ENCODE measurements around the gene UBE2O.

UBE2O gene

DNA sequence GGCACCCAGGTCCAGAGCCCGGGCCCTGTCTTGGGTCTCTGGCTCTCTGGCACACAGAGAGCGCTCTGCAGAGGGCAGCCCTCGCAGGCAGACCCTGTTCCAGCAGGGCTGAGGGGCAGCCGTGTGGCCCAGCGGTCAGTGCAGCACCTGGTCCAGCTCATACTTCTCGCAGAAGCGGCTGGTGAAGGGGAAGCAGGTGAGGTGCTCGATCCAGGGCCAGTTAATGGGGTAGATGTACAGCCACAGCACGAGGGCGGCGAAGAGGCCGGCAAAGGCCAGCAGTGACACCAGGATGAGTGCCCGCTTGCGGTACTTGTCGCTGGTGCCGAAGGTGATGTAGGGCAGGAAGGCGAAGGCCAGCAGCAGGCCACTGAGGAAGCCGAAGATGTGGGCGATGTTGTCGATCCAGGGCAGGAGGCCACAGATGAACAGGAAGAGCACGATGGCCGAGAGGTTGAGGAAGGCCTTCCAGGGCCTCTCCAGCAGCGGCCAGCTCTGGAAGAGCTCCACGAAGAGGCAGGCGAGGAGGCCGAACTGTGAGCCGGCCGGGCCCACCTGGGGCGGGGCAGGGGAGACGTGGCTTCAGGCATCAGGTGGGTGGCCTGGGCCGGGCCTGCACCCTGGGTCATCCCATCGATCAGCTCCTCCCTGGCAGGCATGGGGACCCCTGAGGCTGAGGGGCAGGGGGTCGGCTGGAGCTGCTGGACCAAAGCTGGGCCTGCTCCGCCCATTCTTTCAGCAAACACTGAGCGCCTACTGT lies 18.7 kb upstream of the UBE2O start:
- no peak overlapping the region for H3K9ac ChIP-seq (ENCODE audit: low read depth, low read length)
- H3K4me2 ChIP-seq (ENCODE audit: low read length), result no peak overlapping the region
- no peak overlapping the region for H3K4me3 ChIP-seq (ENCODE audit: low read length)

DNA sequence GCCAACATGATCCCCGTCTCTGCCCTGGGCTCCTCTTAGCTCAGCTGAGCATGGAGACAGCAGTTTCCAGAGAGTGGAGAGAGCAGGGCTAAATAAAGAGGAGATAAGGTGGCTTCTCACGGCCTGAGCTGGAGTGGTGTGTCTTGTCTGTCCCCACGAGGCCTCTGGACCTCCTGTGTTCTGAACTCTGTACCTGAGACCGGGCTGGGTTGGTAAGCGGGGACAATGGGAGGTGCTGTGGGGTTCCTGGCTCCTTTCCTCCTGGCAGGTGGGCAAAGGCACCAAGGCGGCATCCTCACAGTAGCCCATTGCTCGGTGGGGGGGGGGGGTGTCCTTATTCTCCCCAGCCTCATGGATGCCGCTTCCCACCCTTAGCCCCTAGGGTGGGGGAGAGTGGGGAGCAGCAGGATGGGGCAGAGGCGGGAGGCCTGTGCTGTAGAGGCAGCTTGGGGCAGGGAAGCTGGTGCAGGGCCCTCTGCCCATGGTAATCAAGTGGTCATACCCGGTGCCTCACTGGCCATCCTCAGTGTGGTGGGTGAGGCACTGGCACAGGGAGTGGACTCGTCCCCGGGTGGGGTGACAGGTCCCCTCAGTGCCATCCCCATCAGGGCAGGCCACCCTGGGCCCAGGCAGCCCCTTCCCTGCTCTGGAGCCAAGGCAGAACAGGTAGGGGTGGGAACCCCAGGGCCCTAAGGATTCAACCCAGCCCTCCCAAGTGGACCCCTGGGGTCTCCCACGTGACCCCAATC lies 17.2 kb upstream of the UBE2O start:
- H3K27me3 ChIP-seq (ENCODE audit: control insufficient read depth, insufficient read depth, low read length), result no peaks in the 10 kb centered on the region
- no peaks in the 10 kb centered on the region for H3K4me1 ChIP-seq (ENCODE audit: control insufficient read depth, insufficient read depth, low read length)
- peaks cover 10% of the 10 kb centered on the region for H3K36me3 ChIP-seq (ENCODE audit: insufficient read depth, low read length)
- H3K9me3 ChIP-seq (replicated peaks; ENCODE audit: low read length), result no peaks in the 10 kb centered on the region
- no peak overlapping the region for H3K4me3 ChIP-seq (ENCODE audit: low read length)
- H3K9ac ChIP-seq (ENCODE audit: low read depth, low read length), result no peak overlapping the region
- H3K4me2 ChIP-seq (ENCODE audit: low read length), result no peak overlapping the region

More for the DNA sequence above, 18.7 kb upstream of the UBE2O start:
- no peaks in the 10 kb centered on the region for H3K4me1 ChIP-seq (ENCODE audit: control insufficient read depth, insufficient read depth, low read length)
- peaks cover 10% of the 10 kb centered on the region for H3K36me3 ChIP-seq (ENCODE audit: insufficient read depth, low read length)
- H3K9me3 ChIP-seq (replicated peaks; ENCODE audit: low read length), result no peaks in the 10 kb centered on the region
- no peaks in the 10 kb centered on the region for H3K27me3 ChIP-seq (ENCODE audit: control insufficient read depth, insufficient read depth, low read length)

GRCh38 chr17:76469076-76469990 lies 16.4 kb upstream of the UBE2O start:
- Histone ChIP-seq H3K4me1 (ENCODE audit: control insufficient read depth, insufficient read depth, low read length) (no peaks in the 10 kb centered on the region), H3K9ac (ENCODE audit: low read depth, low read length) (no peak overlapping the region), H3K4me3 (ENCODE audit: low read length) (no peak overlapping the region), H3K4me2 (ENCODE audit: low read length) (no peak overlapping the region), H3K36me3 (ENCODE audit: insufficient read depth, low read length) (peaks cover 10% of the 10 kb centered on the region), H3K9me3 (replicated peaks; ENCODE audit: low read length) (no peaks in the 10 kb centered on the region), H3K27me3 (ENCODE audit: control insufficient read depth, insufficient read depth, low read length) (no peaks in the 10 kb centered on the region)

DNA sequence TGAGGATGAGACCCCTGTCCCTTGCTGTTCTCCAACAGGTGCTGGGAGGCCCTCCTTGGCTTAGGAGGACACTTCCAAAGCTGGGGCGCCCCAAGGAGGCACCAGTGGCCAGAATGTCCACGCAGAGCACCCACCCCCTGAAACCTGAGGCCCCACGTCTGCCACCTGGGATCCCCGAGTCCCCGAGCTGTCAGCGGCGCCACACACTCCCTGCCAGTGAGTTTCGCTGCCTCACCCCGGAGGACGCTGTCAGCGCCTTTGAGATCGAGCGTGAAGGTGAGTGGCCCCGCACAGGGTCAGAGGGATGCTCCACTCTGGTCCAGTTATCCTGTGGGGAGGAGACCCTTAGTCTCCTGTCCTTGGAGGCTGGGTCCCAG lies 15.7 kb upstream of the UBE2O start:
- Histone ChIP-seq H3K9me3 (replicated peaks; ENCODE audit: low read length) (no peaks in the 10 kb centered on the region), H3K27me3 (ENCODE audit: control insufficient read depth, insufficient read depth, low read length) (no peaks in the 10 kb centered on the region), H3K4me2 (ENCODE audit: low read length) (no peak overlapping the region), H3K4me3 (ENCODE audit: low read length) (no peak overlapping the region), H3K9ac (ENCODE audit: low read depth, low read length) (no peak overlapping the region), H3K36me3 (ENCODE audit: insufficient read depth, low read length) (peaks cover 9% of the 10 kb centered on the region), H3K4me1 (ENCODE audit: control insufficient read depth, insufficient read depth, low read length) (no peaks in the 10 kb centered on the region)

DNA sequence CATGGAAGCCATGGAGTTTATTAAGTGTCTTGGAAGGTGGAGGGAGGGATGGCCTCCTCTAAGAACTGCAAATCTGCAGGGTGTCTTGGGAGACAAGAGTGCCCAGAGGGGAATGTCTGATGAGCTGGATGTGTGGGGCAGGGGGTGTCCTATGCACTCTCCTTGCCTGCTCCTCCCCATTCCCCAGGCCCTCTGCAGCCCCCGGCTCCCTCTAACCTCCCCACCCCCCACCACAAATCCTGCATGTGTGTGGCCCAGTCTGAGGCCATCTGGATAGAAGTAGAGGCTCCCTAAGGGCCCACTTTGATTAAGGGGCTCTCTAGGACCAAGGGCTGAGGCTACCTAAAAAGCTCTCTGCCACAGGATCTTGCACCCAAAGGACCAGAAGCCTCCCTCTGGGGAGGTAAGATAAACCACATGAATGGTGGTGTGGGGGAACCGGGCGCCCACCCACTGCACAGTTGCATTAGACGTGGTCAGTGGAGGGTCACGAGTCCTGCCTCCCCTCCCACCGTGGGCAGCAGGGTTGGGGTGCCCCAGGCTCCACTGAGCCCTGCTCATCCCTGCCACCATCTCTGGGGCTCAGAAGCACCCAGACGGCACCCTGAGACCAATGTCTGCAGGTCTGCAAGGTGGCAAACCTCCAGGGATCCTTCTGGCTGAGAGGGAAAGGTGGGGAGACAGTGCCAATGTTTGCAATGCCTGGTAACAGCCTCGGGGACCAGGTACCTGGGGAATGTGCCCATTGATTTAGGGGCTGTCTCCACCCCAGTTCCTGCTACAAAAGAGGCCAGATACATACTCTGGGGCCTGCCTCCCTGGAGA lies 15.1 kb upstream of the UBE2O start:
- H3K4me2 ChIP-seq (ENCODE audit: low read length), result no peak overlapping the region
- no peaks in the 10 kb centered on the region for H3K9me3 ChIP-seq (replicated peaks; ENCODE audit: low read length)
- H3K27me3 ChIP-seq (ENCODE audit: control insufficient read depth, insufficient read depth, low read length), result no peaks in the 10 kb centered on the region
- no peak overlapping the region for H3K4me3 ChIP-seq (ENCODE audit: low read length)
- H3K9ac ChIP-seq (ENCODE audit: low read depth, low read length), result no peak overlapping the region
- peaks cover 8% of the 10 kb centered on the region for H3K36me3 ChIP-seq (ENCODE audit: insufficient read depth, low read length)
- no peaks in the 10 kb centered on the region for H3K4me1 ChIP-seq (ENCODE audit: control insufficient read depth, insufficient read depth, low read length)

GRCh38 chr17:76467366-76467765 lies 14.4 kb upstream of the UBE2O start, which contains the start of gene AANAT:
AANAT (plus strand) TSS chr17:76467603; CDS start chr17:76468747, 1,144 bp downstream.
- H3K4me3 ChIP-seq (ENCODE audit: low read length), result no peak within 1 kb of the TSS
- no peak within 1 kb of the TSS for H3K4me2 ChIP-seq (ENCODE audit: low read length)
- H3K36me3 ChIP-seq (ENCODE audit: insufficient read depth, low read length), result peaks cover 8% of the 10 kb centered on the region
- H3K4me1 ChIP-seq (ENCODE audit: control insufficient read depth, insufficient read depth, low read length), result no peaks in the 10 kb centered on the region
- H3K9ac ChIP-seq (ENCODE audit: low read depth, low read length), result no peak within 1 kb of the TSS
- no peaks in the 10 kb centered on the region for H3K9me3 ChIP-seq (replicated peaks; ENCODE audit: low read length)
- peaks cover 5% of the 10 kb centered on the region for H3K27me3 ChIP-seq (ENCODE audit: control insufficient read depth, insufficient read depth, low read length)

- Histone ChIP-seq H3K4me1 (ENCODE audit: control insufficient read depth, insufficient read depth, low read length) (no peaks in the 10 kb centered on the region), H3K4me2 (ENCODE audit: low read length) (no peak overlapping the region)
These were observed 13.8 kb upstream of the UBE2O start for GRCh38 chr17:76466775-76467130.

DNA sequence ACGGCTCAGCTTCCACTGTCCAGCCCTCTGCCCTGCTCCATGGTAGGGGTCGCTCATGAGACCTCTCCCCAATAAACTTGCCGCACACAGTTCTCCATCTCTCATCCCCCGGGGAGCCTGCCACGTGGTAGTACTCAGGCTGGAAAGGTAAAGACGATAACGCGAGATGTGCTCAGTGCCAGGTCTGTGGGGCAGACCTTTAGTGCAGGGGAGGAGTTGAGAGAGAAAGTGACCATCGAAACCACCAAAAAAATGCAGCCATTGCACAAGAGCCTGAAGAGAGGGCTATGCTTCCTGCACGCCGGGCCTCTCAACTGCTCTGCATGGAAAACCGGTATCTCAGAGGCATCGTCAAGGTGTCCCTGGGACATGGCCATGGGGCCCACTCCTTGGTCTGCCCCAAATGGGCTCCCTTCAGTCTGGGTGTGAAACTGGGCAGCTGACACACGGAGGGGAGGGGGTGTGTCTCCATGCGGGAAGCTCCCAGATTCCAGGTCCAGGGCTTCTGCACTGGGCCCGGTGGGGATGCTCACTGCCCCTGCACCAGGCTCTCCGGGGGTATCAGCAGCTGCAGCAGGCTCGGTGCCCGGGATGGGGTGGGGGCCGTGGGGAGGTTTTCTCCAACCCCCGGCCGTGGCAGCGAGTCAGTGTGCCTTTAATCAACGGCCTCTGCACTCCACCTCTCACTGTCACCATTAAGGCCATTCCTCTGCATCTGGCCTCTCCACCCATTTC lies 9.8 kb upstream of the UBE2O start:
- H3K27me3 ChIP-seq (ENCODE audit: control insufficient read depth, insufficient read depth, low read length), result peaks cover 13% of the 10 kb centered on the region
- H3K4me3 ChIP-seq (ENCODE audit: low read length), result no peak overlapping the region
- H3K9ac ChIP-seq (ENCODE audit: low read depth, low read length), result no peak overlapping the region
- H3K36me3 ChIP-seq (ENCODE audit: insufficient read depth, low read length), result no peaks in the 10 kb centered on the region
- no peaks in the 10 kb centered on the region for H3K9me3 ChIP-seq (replicated peaks; ENCODE audit: low read length)
- H3K4me2 ChIP-seq (ENCODE audit: low read length), result no peak overlapping the region
- H3K4me1 ChIP-seq (ENCODE audit: control insufficient read depth, insufficient read depth, low read length), result peaks cover 3% of the 10 kb centered on the region

More at GRCh38 chr17:76466775-76467130, 13.8 kb upstream of the UBE2O start:
- Histone ChIP-seq H3K4me3 (ENCODE audit: low read length) (no peak overlapping the region), H3K9ac (ENCODE audit: low read depth, low read length) (no peak overlapping the region), H3K27me3 (ENCODE audit: control insufficient read depth, insufficient read depth, low read length) (peaks cover 10% of the 10 kb centered on the region), H3K9me3 (replicated peaks; ENCODE audit: low read length) (no peaks in the 10 kb centered on the region), H3K36me3 (ENCODE audit: insufficient read depth, low read length) (peaks cover 2% of the 10 kb centered on the region)

DNA sequence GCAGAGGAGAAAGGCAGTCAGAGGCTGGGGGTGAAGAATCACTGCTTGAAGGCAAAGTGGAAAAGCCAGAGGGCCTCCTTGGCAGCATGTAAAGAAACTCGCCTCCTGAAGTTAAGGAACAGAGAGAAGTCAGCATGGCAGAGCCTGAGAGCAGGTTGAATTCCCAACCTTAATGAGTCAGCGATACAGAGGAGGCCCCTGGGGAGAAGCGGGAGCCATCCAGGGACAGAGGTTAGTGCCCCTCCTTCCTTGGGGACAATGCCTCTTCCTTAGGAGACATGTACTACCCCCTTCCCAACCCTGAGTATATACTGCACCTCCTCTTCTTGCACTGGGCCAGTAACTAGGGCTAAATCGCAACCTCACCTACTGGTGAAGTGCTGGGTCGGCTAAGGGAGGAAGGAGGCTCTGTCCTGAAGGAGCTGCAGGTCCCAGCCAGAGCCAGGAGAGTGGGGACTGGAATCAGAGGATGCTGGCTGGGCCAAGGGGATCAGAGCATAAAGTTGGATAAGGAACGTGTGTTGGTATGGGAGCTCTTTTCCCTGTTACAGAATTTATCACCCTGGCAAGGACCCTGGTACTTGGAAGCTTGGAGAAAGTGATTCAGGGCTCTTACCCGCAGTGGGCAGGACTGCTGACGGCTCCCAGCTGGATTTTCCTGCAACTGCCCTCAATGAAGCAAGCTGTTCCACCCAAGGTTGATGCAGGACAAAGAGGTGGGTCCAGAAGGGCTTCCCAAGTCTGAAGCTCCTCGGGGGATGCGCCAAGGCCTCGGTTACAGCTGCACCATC lies 9.0 kb upstream of the UBE2O start:
- no peaks in the 10 kb centered on the region for H3K9me3 ChIP-seq (replicated peaks; ENCODE audit: low read length)
- no peak overlapping the region for H3K4me2 ChIP-seq (ENCODE audit: low read length)
- no peaks in the 10 kb centered on the region for H3K36me3 ChIP-seq (ENCODE audit: insufficient read depth, low read length)
- no peak overlapping the region for H3K9ac ChIP-seq (ENCODE audit: low read depth, low read length)
- peaks cover 3% of the 10 kb centered on the region for H3K4me1 ChIP-seq (ENCODE audit: control insufficient read depth, insufficient read depth, low read length)
- peaks cover 13% of the 10 kb centered on the region for H3K27me3 ChIP-seq (ENCODE audit: control insufficient read depth, insufficient read depth, low read length)
- no peak overlapping the region for H3K4me3 ChIP-seq (ENCODE audit: low read length)

DNA sequence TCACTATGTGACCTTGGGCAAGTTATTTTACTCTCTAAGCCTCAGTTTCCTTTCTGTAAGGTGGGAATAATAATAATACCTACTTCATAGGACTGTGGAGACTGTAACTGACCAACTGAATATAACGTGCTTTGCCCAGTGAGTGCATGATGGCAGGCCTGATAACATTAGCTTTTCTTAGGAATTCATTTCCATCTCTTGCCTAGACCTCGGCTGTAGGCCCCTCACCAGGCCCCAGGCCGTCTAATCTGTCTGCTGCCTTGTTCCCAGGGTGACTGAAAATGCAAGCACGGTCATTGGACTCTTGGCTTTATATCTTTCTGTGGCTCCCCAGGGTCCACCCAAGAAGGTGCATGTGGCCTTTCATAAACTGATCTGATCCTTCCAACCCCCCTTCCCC lies 6.7 kb upstream of the UBE2O start:
- H3K4me2 ChIP-seq (ENCODE audit: low read length), result no peak overlapping the region
- H3K27me3 ChIP-seq (ENCODE audit: control insufficient read depth, insufficient read depth, low read length), result peaks cover 13% of the 10 kb centered on the region
- H3K9ac ChIP-seq (ENCODE audit: low read depth, low read length), result no peak overlapping the region
- peaks cover 3% of the 10 kb centered on the region for H3K4me1 ChIP-seq (ENCODE audit: control insufficient read depth, insufficient read depth, low read length)
- H3K9me3 ChIP-seq (replicated peaks; ENCODE audit: low read length), result no peaks in the 10 kb centered on the region
- no peak overlapping the region for H3K4me3 ChIP-seq (ENCODE audit: low read length)
- no peaks in the 10 kb centered on the region for H3K36me3 ChIP-seq (ENCODE audit: insufficient read depth, low read length)
